Right ventricle myocardium inferior (tissue), 1 donor: ENCODE measurements around the gene SFMBT2. TPM values are rescaled to one million over a fixed set of nuclear protein-coding genes. Genes with fewer than 3 reads are reported as not detected.
A peak's percentile ranks its signal among the peaks of the same experiment; 100 is the strongest.

Experiments used
- ATAC-seq: fragments of 200-7000 bp; cut with Tn5 transposase; one replicate; pipeline ENCODE4 v1.9.1; 2020; ENCODE audit warnings: mild to moderate bottlenecking, moderate library complexity
- DNase-seq: peaks from one replicate; pipeline ENCODE4 v3.0.0; 2021; ENCODE audit errors: missing footprints
- intact Hi-C: fragments of 100-400 bp; cut with DNase I; formaldehyde crosslinking; loops from one replicate; pipeline ENCODE4 v1.11.0; 2022
- total RNA-seq: library from RNA; stranded (reverse); fragmentation: NEBNext Ultra II Directional; extraction: Animal tissue kit (Norgen Biotek cat#: 25700); gene quantifications from one replicate; pipeline ENCODE4 v1.2.1, GENCODE V29; 2021
- donor health status: DM: no; HTN: yes; CAD: no; lungs with severe emphysema.

Gene SFMBT2
- total RNA-seq, 1 donor from 2014 or later = 9.6 TPM

- intact Hi-C loops = loop anchor here (2.0 kb wide), 1 partner anchor 55 kb away; no protein-coding TSS in a partner anchor
- ATAC-seq = peak; percentile 88
Measured at GRCh38 chr10:7345717-7346116, 65.1 kb downstream of the SFMBT2 start.

DNA sequence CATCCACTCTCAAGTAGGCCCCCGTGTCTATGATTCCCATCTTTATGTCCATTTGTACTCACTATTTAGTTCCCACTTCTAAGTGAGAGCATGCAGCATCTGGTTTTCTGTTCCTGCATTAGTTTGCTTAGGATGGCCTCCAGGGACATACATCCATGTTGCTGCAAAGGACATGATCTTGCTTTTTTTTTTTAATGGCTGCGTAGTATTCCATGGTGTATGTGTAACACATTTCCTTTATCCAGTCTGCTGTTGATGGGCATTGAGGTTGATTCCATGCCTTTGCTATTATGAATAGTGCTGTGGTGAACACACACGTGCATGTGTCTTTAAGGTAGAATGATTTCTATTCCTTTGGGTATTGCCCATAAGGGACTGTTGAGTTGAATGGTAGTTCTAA is 67.8 kb downstream of the SFMBT2 start:
- ATAC-seq = no peak
- no peak for DNase-seq
- intact Hi-C loops = no loop called here

More at GRCh38 chr10:7345717-7346116, 65.1 kb downstream of the SFMBT2 start:
- no peak for DNase-seq

DNA sequence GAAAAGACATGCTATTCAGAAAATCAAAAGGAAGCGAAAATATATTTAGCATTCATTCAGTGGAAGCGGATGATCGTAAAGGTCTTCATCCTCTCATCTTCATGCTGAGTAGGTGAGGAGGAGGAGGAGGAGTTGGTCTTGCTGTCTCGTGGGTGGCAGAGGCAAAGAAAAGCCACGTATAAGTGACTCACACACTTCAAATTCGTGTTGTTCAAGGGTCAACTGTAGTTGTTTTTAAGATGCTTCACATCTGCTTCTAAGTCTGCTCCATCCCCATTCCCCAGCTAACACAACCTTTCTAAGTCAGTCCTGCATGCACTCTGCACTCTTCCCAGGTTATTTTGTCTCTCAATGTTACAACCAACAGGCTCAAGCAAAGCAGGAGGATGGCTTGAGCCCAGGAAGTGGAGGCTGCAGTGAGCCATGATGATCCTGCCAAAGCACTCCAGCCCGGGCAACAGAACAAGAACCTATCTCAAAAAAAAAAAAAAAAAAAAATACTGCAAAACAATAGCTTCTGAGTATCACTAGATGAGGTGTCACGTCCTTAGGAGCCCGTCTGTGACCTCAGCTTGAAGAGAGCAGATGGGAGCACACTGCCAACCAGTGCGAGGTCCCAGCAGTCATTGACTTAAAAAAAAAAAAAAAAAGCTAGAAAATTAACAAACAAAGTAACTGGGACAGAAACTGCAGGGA is 70.5 kb downstream of the SFMBT2 start:
- DNase-seq = no peak
- ATAC-seq = peak; percentile 90
- intact Hi-C loops = loop anchor here (2.0 kb wide), 3 partner anchors 24 to 80 kb away; no protein-coding TSS in a partner anchor

GRCh38 chr10:7339510-7339909 is 71.3 kb downstream of the SFMBT2 start:
- intact Hi-C loops = no loop called here
- ATAC-seq (peak; percentile 24), DNase-seq (no peak)

DNA sequence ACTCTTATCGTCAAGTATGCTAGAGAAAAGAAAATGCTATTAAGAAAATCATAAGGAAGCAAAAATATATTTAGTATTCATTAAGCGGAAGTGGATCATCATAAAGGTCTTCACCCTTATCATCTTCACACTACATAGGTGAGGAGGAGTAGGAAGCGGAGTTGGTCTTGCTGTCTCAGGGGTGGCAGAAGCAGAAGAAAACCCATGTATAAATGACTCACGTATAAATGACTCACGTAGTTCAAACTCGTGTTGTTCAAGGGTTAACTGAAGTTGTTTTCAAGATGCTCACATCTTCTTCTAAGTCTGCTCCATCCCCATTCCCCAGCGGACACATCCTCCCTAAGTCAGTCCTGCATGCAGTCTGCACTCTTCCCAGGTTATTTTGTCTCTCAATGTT is 72.4 kb downstream of the SFMBT2 start:
- ATAC-seq = no peak
- intact Hi-C loops = no loop called here
- no peak for DNase-seq

- intact Hi-C loops = no loop called here
- no peak for ATAC-seq
Measured at GRCh38 chr10:7337431-7338171, 73.2 kb downstream of the SFMBT2 start.

GRCh38 chr10:7335977-7336376 is 74.9 kb downstream of the SFMBT2 start:
- intact Hi-C loops = no loop called here
- ATAC-seq (no peak), DNase-seq (no peak)

More at GRCh38 chr10:7337431-7338171, 73.2 kb downstream of the SFMBT2 start:
- DNase-seq = no peak

GRCh38 chr10:7334642-7334964 is 76.2 kb downstream of the SFMBT2 start:
- intact Hi-C loops = no loop called here

DNA sequence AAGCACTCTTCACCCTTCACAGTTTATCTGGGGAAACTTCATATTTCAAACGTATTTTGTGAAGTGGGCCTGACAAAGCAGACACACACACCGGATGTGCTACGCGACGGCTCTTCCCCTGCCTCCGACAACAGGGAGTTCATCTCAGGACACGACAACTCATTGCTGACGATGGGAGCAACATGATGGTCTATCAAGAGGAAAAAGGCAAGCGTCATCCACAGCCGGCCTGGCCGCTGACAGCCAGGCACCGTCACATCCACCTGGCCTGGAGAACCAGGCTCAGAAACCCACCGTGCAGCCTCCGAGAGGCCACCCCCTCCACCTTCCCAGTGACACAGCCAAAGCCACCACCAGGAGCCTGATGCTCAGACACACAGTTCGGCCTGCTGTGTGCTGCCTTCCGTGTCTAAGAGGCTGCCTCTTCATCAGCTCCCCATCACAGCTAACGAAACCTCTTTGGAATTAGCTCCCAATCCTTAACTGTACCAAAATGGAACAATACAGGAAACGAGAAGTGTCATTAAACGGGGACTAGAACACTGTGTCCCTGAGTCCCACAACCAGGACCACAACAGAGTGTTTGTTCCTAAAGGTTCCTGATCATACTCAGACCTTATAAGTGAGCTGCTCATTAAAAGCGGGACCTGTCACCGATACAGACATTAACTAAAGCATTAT is 76.7 kb downstream of the SFMBT2 start:
- intact Hi-C loops = no loop called here
- DNase-seq (no peak), ATAC-seq (no peak)

More at GRCh38 chr10:7334642-7334964, 76.2 kb downstream of the SFMBT2 start:
- DNase-seq (no peak), ATAC-seq (no peak)

GRCh38 chr10:7329219-7329618 is 81.6 kb downstream of the SFMBT2 start:
- no peak for DNase-seq
- intact Hi-C loops = no loop called here
- no peak for ATAC-seq

- ATAC-seq = no peak
- intact Hi-C loops = no loop called here
- no peak for DNase-seq
Measured at GRCh38 chr10:7327885-7328284, 82.9 kb downstream of the SFMBT2 start.

DNA sequence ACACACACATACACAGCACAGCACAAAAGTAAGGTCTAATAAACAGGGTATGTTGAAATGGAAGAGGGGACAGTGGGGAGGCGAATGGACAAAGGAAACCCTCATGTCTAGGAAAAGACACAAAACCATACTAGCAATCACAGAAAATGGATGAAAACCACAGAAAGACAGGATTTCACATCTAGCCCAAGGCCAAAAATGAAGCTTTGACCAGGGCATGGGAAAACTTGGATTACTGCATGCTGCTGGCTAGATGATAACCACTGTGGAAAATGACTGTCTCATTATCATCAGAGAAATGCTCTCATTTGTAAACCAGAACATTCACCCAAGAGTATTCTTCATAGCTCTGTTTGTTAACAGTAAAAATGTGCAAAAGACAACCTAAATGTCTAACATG is 88.2 kb downstream of the SFMBT2 start:
- intact Hi-C loops = no loop called here
- DNase-seq (no peak), ATAC-seq (no peak)

GRCh38 chr10:7320072-7320471 is 90.8 kb downstream of the SFMBT2 start:
- intact Hi-C loops = no loop called here
- no peak for ATAC-seq
- no peak for DNase-seq

DNA sequence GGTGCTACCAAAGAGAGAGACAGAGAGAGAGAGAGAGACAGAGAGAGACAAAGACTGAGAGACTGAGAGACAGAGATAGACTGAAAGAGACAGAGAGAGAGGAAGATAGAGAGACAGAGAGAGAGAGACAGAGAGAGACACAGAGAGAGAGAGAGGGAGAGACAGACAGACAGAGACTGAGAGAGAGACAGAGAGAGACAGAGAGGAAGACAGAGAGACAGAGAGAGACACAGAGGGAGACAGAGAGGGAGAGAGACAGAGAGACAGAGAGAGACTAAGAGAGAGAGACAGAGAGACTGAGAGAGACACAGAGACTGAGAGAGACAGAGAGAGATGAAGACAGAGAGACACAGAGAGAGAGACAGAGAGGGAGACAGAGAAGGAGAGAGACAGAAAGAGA is 91.2 kb downstream of the SFMBT2 start:
- no peak for ATAC-seq
- no peak for DNase-seq
- intact Hi-C loops = loop anchor here (10.0 kb wide), 1 partner anchor 55 kb away; no protein-coding TSS in a partner anchor

DNA sequence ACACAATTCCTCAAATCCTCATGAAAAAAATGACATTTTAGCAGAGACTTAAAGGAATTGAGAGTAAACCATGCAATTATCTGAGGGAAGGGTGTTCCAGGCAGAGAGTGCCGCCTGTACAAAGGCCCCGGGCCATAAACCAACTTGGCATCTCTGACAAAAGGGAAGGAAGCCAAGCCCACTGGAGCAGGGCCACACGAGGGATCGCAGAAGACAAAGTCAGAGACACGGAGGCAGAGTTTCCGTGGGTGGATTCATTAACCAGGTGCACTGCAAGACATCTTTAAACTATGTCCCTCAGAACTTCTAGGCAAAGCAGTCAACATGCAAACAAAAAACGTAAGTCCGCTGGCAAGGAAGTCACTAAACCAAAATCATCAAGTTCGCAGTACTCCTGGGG is 92.0 kb downstream of the SFMBT2 start:
- peak; percentile 32 for ATAC-seq
- intact Hi-C loops = loop anchor here (10.0 kb wide), 1 partner anchor 54 kb away; no protein-coding TSS in a partner anchor
- DNase-seq = no peak

DNA sequence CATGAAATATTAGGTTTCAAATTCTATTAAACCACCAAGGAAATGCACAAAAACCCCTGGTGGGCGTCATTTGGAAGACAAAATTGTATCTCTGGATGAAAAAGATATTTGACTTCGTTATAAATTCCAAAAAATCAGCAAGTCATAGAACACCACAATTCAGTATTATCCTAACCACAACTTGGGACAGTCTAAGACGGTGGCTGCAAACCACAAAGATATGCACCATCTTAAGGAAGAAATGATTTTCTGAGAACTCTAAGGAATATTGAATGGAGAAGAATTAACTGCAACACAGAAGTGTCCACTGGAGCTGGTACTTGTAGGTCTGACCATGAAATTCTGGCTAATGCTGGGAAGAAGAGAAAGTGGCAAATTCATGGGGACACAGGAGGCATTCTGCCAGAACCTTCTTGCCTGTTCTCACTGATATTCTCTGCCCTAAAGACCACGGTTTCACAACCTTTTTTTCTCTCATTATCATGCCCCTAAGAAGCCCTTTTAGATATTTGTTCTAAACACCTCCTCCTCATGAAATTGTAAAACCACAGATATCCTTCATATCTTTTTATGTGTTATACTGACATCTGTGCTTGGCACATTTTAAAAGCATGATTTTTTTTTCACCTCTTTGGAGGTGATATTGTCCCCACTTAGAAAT is 92.9 kb downstream of the SFMBT2 start:
- no peak for DNase-seq
- intact Hi-C loops = loop anchor here (10.0 kb wide), 1 partner anchor 53 kb away; no protein-coding TSS in a partner anchor
- no peak for ATAC-seq

GRCh38 chr10:7316839-7317238 is 94.0 kb downstream of the SFMBT2 start:
- DNase-seq (no peak), ATAC-seq (no peak)
- intact Hi-C loops = loop anchor here (10.0 kb wide), 1 partner anchor 52 kb away; no protein-coding TSS in a partner anchor

- intact Hi-C loops = loop anchor here (10.0 kb wide), 1 partner anchor 51 kb away; no protein-coding TSS in a partner anchor
- peak; percentile 35 for ATAC-seq
- DNase-seq = no peak
Measured at GRCh38 chr10:7315906-7316305, 94.9 kb downstream of the SFMBT2 start.

DNA sequence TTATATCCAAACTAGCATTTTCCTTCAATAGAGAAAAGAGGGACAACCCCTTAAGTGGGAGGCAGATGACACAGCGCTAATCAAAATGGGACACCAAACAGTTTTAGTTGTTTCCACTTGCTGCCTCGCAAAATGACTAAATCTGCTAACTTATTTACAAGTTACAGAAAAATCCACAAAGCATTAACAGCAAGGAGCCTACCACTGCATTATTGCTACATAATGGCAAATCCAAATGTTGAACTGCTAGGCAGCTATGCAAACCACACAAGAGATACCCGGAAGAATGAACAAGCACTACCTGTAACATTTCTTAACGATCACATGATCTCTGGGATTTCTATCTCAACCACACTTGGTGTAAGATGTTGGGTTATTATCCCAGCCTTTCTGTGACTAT is 96.7 kb downstream of the SFMBT2 start:
- DNase-seq (no peak), ATAC-seq (no peak)
- intact Hi-C loops = loop anchor here (10.0 kb wide), 1 partner anchor 49 kb away; no protein-coding TSS in a partner anchor
